Activated T-cell treated with anti-CD3 and anti-CD28 coated beads, Interleukin-2, amount 50 U/mL, for 24 hours (primary cell): Measurements from ENCODE around the gene PTK7.
"Not testable (repeated sequence)": the region's sequence is repeated elsewhere in the genome, so short reads cannot be mapped to it uniquely, and the experiment has no call there.

Experiments
- DNase-seq: peaks from one replicate; pipeline ENCODE4 v3.0.0-alpha.2; 2020
- H3K27ac Mint-ChIP-seq: 2 replicates; pipeline ENCODE4 v1.8.0; 2020; ENCODE audit warnings: mild to moderate bottlenecking, mixed read lengths
- H3K27me3 Mint-ChIP-seq: 2 replicates; pipeline ENCODE4 v1.8.0; 2020; ENCODE audit warnings: mixed read lengths
- H3K36me3 Mint-ChIP-seq: 2 replicates; pipeline ENCODE4 v1.8.0; 2020; ENCODE audit warnings: low read depth, mixed read lengths
- H3K4me1 Mint-ChIP-seq: 2 replicates; pipeline ENCODE4 v1.8.0; 2020; ENCODE audit warnings: low read depth, mixed read lengths
- H3K4me3 Mint-ChIP-seq: 2 replicates; pipeline ENCODE4 v1.8.0; 2020; ENCODE audit warnings: mild to moderate bottlenecking, moderate library complexity, mixed read lengths
- H3K9me3 Mint-ChIP-seq: 2 replicates; pipeline ENCODE4 v1.8.0; 2020; ENCODE audit warnings: mixed read lengths

Gene PTK7

DNA sequence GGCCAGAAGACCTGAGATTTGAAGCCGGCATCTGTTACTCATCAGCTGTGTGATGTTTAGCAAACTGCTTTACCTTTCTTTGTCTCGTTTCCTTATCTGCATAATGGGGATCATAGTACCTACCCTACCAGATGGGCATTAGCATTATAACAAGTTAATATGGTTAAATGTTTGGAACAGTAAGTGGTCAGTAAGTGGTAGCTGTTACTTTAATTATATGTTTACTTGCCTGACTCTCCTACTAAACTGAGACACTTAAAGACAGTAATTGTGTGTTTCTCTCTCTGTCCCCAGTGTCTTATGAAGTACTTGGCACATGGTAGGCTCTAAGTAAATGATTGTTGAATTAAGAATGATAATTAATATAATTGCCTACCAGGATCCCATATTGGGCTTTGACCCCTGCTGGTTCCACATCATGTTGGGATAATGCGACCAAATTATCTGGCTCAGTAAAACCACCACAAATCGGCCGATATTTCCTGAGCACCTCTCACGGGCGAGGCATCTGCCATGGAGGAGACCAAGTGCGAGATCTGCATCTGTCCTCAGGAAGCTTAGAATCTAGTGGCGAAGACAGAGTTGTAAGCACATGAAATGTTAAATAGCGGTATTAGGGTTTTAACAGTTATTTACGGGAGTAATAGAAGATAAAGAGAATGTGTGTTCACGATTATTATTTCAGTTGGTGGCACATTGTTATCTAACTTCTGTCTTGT is 31.4 kb downstream of the PTK7 start:
- H3K4me3 Mint-ChIP-seq: no peak overlapping the region
- H3K27me3 Mint-ChIP-seq: no peaks in the 10 kb centered on the region
- no peak for DNase-seq
- no peaks in the 10 kb centered on the region for H3K4me1 Mint-ChIP-seq
- no peaks in the 10 kb centered on the region for H3K36me3 Mint-ChIP-seq
- H3K9me3 Mint-ChIP-seq: no peaks in the 10 kb centered on the region
- no peak overlapping the region for H3K27ac Mint-ChIP-seq

DNA sequence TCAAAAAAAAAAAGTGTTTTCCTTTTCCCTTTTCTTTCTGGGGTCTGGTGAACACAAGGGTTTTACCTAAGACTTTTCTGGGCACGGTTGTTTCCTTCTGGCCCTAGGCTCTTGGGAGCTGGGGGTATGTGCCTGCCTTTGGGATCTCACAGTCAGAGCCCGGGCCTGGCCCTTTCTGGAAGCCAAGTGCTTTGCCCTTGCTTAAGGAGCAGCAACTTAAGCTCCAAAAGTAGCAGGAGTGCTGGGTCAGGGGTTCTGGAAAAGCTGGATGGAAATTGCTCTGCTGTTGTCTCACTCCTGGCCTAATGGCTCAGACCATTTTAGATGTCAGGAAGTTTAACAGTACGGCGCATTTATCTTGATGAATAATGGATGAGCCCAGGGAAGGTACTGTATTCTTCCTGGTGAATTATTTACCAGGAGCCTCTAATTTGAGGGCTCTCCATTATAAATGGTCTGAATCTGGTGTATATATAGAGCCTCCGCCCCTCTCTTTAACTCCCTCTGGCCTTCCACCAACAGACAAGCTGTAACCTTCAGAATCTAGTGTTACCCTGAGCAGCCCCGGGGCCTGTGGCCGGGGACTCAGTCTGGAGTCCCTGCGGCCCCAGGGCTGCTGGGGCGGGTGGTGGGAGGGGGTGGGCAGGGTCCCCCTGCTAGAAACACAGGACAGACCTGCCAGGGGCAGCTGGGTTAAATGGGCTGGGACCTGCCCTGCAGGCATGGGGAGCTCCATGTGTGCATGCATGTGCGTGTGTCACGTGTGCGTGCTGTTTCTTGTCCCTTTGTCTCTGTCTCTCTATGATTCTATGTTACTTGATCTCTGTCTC is 37.5 kb downstream of the PTK7 start:
- Mint-ChIP-seq H3K36me3 (no peaks in the 10 kb centered on the region), H3K9me3 (no peaks in the 10 kb centered on the region), H3K27me3 (no peaks in the 10 kb centered on the region), H3K27ac (no peak overlapping the region), H3K4me3 (no peak overlapping the region), H3K4me1 (no peaks in the 10 kb centered on the region)
- DNase-seq: no peak

DNA sequence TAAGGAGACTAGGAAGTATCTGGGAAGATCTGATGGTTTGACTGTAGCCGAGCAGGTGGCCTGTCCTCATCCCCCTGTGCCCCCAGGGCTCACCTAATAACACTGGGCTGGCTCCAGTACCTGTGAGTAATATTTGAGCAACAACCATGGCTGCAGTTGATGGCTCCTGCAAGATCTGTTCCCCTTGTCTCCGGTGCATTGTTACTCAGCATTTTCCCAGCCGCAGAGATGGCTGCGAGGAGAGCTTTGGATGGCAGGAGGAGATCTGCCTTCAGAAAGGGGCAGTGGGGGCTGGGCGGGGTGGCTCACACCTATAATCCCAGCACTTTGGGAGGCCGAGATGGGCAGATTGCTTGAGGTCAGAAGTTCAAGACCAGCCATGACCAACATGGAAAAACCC is 39.3 kb downstream of the PTK7 start:
- no peak for DNase-seq
- no peaks in the 10 kb centered on the region for H3K36me3 Mint-ChIP-seq
- no peak overlapping the region for H3K4me3 Mint-ChIP-seq
- H3K4me1 Mint-ChIP-seq: no peaks in the 10 kb centered on the region
- no peaks in the 10 kb centered on the region for H3K27me3 Mint-ChIP-seq
- no peak overlapping the region for H3K27ac Mint-ChIP-seq
- no peaks in the 10 kb centered on the region for H3K9me3 Mint-ChIP-seq

DNA sequence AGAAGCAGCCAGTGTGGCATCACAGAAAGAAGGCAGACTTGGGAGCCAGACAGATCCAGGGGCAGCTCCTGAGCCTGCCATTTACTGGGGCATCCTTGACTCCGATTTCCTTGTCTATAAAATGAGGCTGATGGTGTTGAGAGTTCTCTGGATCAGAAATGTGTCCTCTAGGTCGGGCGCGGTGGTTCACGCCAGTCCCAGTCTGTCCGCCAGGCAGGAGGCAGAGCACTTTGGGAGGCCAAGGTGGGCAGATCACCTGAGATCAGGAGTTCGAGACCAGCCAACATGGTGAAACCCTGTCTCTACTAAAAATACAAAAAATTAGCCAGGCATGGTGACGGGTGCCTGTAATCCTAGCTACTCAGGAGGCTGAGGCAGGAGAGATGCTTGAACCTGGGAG is 41.4 kb downstream of the PTK7 start:
- H3K27me3 Mint-ChIP-seq, H3K9me3 Mint-ChIP-seq, H3K4me1 Mint-ChIP-seq, H3K4me3 Mint-ChIP-seq, H3K36me3 Mint-ChIP-seq, DNase-seq, H3K27ac Mint-ChIP-seq: not testable (repeated sequence)

DNA sequence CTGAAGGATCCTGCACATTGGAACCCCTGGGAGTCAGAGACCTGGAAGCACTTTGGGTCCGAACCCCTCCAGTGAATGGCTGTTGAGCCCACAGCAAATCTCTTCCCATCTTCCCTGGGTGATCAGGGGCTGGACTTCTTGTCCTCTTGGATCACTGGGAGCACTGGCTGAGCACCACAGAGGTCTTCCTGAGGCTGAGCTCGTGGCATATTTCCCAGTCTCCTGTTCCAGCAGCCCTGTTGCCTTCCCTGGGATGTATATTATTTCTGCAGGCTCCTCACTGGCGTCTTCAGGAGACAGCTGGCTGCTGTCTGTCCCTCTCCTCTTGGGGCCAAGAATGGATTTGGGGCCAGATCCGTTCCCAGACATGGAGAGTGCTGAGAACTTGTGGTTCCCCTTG is 43.4 kb downstream of the PTK7 start:
- Mint-ChIP-seq H3K4me3 (no peak overlapping the region), H3K4me1 (no peaks in the 10 kb centered on the region), H3K27me3 (no peaks in the 10 kb centered on the region), H3K36me3 (no peaks in the 10 kb centered on the region), H3K9me3 (no peaks in the 10 kb centered on the region), H3K27ac (no peak overlapping the region)
- DNase-seq: no peak

DNA sequence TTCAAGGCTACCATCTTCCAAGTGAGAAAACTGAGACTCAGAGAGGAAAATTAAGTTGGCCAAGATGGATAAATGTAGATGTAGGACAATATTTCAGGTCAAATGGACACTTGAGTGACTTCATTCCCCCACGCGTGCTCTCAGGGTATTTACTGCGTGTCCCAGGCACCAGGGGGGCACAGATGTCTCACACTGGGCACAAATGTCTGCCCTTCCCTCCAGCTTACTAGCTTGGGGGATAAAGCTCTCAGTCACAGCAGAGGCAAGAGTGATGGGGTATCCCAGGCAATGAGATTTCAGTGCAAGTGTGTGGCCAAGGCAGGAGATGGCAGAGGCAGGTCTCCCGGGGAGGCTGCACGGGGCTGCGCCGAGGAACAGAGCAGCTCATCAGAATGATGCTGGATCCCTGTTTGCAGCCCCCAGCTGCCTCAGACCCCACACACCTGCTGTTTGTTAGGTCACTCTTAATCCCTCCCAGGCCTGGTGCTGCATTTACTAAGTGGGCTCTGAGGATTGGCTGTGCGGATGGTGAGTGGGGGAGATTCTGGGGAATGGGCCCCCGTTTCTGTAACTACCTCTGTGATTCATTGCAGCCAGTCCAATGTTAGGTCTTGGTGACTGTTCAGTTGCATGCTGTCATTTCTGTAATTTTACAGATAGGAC is 44.1 kb downstream of the PTK7 start:
- H3K36me3 Mint-ChIP-seq: no peaks in the 10 kb centered on the region
- no peak overlapping the region for H3K4me3 Mint-ChIP-seq
- no peaks in the 10 kb centered on the region for H3K27me3 Mint-ChIP-seq
- H3K9me3 Mint-ChIP-seq: no peaks in the 10 kb centered on the region
- no peak overlapping the region for H3K27ac Mint-ChIP-seq
- DNase-seq: no peak
- no peaks in the 10 kb centered on the region for H3K4me1 Mint-ChIP-seq

DNA sequence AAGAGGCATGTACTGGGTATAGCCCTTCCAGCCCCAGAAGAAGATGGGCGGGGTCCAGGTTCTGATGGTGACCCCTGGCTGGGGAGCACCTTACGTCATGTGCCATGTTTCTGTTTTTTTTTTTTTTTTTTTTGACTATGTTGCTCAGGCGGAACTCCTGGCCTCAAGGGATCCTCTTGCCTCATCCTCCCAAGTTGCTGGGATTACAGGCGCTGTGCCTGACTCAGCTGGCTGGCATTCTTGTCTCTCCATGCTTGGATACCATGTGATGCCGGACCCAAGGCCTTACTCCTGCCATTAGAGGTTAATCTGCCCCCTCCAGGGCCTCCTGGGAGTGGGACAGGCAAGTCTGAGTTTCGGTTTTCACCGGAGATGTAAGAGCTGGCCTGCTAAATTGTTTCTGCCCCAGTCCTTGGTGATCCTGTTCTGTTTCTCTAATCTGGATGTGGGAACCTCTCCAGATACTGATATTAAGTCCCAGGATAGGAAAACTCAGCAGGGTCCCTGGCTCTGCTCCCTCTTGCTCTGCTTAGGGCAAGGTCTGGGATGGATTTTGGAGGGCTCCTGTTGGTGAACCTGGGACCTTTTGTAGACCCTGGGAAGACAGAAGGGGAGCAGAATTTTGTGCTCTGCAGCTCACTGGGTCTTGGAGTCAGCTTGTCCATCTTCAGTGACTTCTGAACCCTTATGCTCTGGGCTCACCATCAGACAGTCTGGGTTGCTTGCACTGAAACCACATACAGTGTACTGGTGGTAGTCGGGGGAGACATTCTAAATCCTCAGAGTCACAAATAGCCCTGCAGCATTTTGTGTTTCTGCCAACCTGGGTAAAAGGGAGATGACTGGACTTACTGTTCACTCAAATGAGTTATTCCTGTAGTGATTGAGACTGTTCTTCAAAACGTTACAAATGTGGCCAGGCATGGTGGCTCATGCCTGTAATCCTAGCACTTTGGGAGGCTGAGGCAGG is 45.1 kb downstream of the PTK7 start:
- Mint-ChIP-seq H3K9me3 (no peaks in the 10 kb centered on the region), H3K4me1 (no peaks in the 10 kb centered on the region), H3K27me3 (no peaks in the 10 kb centered on the region), H3K27ac (no peak overlapping the region), H3K4me3 (no peak overlapping the region), H3K36me3 (no peaks in the 10 kb centered on the region)
- no peak for DNase-seq

DNA sequence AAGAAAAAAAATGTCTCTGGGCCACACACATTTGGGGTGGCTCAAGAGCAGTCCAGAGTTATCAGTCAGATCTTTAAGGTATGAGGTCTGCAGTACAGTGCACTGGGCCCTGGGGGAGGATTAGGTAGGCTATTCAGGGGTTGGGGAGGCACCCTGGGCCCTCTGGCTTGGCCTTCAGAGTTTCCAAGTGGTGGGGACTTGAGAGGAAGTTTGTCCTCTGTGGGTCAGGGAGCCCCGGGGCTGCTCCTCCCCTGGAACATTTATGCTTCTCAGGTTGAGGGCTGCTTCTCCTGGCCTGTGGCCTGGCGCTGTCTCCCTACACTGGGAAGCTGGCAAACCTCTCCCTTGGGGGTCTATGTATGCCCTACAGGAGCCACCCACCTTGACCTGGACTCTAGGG is 46.0 kb downstream of the PTK7 start:
- Mint-ChIP-seq H3K36me3 (no peaks in the 10 kb centered on the region), H3K4me3 (no peak overlapping the region), H3K27ac (no peak overlapping the region), H3K4me1 (no peaks in the 10 kb centered on the region), H3K27me3 (no peaks in the 10 kb centered on the region), H3K9me3 (no peaks in the 10 kb centered on the region)
- no peak for DNase-seq

DNA sequence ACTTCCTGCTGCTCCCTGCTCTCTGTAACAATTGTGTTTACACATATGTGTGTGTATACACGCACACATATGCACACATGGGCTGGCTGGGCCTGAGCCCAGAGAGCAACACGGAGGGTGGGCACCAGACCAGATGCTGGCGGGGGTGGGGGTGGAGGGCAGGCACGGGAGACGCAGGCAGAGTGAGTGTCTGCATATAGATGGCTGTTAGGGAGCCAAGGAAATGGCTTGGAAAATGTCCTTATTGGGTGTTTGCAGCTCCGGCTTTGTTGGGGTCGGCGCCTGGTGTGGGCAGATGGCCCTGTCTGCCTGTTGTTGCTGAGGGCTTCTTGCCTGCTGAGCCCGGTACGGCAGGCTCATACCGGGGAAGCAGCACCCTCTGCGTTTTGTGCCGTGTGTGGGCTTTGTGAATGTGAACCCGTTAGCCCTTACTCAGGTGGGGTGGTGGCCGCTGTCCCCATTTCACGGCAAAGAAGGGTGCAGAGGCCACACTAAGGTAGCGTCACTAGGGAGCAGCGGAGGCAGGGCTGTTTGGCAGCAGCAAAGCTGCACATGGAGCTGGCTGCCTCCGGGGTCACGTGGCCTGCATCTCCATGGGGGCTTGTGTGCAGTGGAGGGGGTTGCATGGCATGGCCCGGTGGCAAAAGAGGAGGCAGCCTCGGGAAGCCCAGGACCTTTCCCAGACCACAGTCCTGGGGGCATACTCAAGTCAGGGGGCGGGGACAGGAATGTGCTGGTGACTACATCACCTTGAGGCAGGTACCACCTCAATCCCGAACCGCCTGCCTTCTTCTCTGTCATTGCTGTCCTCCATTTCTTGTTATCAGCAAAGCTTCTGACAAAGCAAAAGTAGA is 47.6 kb downstream of the PTK7 start:
- H3K36me3 Mint-ChIP-seq: no peaks in the 10 kb centered on the region
- H3K27me3 Mint-ChIP-seq: no peaks in the 10 kb centered on the region
- no peaks in the 10 kb centered on the region for H3K4me1 Mint-ChIP-seq
- no peaks in the 10 kb centered on the region for H3K9me3 Mint-ChIP-seq
- H3K4me3 Mint-ChIP-seq: no peak overlapping the region
- H3K27ac Mint-ChIP-seq: no peak overlapping the region
- no peak for DNase-seq

DNA sequence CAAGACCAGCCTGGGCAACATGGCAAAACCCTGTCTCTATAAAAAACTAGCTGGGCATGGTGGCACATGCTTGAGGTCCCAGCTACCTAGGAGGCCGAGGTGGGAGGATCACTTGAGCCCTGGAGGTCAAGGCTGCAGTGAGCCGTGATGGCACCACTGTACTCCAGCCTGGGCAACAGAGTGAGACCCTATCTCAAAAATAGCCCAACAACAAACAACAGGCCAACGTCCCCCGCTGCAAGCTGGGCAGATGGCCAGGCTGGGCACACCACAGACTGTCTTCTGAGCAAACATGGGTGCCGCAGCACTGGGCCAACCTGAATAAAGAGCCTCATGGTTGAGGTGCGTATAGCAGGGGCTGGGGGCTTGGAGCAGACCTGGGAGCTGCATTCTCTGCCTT is 48.4 kb downstream of the PTK7 start:
- no peak for DNase-seq
- Mint-ChIP-seq H3K4me3 (no peak overlapping the region), H3K4me1 (no peaks in the 10 kb centered on the region), H3K36me3 (no peaks in the 10 kb centered on the region), H3K27ac (no peak overlapping the region), H3K9me3 (no peaks in the 10 kb centered on the region), H3K27me3 (no peaks in the 10 kb centered on the region)

DNA sequence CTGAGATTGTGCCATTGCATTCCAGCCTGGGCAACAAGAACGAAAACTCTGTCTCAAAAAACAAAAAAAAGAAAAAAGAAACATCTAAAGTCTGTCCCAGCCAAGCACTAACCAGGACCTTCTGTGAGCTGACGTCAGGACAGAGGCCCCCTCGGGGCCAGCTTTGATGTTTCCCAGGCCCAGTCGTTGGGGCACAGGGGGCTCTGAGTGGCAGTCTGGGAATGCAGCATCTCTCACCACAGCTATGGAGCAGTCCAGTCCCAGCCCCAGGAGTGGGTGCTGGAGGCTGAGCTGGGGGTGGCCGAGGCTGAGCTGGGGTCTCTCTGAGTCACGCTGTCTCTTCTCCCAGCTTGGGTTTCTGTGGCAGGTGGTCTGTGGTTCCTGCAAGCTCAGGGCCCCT is 49.0 kb downstream of the PTK7 start:
- Mint-ChIP-seq H3K36me3 (no peaks in the 10 kb centered on the region), H3K27ac (no peak overlapping the region), H3K4me3 (no peak overlapping the region), H3K9me3 (no peaks in the 10 kb centered on the region), H3K4me1 (no peaks in the 10 kb centered on the region), H3K27me3 (no peaks in the 10 kb centered on the region)
- no peak for DNase-seq

DNA sequence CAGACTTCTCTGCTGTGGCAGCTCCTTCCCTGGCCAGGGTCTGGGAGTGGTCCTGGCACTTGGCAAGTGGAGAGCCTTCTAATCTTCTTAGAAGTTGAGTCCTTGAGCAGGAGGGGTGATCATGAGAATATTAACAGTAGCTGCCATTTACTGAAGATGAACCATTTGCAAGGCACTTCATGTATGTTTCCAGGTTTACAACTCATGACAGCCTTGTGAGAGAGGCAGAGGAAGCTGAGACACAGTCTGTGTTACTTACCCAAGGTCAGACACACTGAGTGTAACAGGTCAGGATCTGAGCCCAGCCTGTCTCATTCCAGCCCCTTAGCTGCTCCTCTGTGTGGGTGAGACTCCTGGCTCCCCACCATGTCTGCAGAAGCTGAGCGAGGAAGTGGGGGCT is 49.4 kb downstream of the PTK7 start:
- Mint-ChIP-seq H3K4me3 (no peak overlapping the region), H3K36me3 (no peaks in the 10 kb centered on the region), H3K9me3 (no peaks in the 10 kb centered on the region), H3K4me1 (no peaks in the 10 kb centered on the region), H3K27me3 (no peaks in the 10 kb centered on the region), H3K27ac (peak overlapping the region; percentile 14)
- no peak for DNase-seq

DNA sequence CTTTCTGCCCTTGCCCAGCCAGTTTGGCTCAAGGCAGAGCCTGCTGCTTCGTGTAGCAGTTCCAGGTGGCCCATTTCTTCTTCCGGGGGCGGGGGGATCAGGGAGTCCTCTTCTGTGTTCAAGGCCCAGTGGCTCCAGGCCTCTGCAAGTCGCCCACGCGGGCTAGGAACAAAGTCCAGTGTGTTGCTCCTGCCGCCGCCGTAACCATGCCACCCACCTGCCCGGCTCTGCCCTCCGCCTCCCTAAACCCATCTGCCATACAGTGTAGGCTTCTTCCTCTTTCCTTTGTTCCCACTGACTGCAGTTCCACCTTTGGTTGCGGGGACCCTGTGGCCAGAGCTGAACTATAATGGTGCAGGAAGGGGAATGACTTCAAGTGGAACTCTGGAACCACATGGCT is 51.1 kb downstream of the PTK7 start:
- Mint-ChIP-seq H3K27me3 (no peaks in the 10 kb centered on the region), H3K27ac (no peak overlapping the region), H3K4me3 (no peak overlapping the region), H3K4me1 (no peaks in the 10 kb centered on the region), H3K9me3 (no peaks in the 10 kb centered on the region), H3K36me3 (no peaks in the 10 kb centered on the region)
- DNase-seq: no peak
